ACHN (cell line): ENCODE measurements around the gene ERVK3-1.
"Not testable (repeated sequence)": the region's sequence is repeated elsewhere in the genome, so short reads cannot be mapped to it uniquely, and the experiment has no call there.

Source experiments
- DNase-seq: peaks from one replicate; pipeline ENCODE4 v3.0.0-alpha.2; 2015
- in situ Hi-C: cut with HindIII; loops from 2 replicates; pipeline ENCODE4 v1.10.0; 2017; ENCODE audit warnings: low sequenced_read_pairs, low pct_ligation_motif_present, low pct_unique_long_range_greater_than_20kb

Gene ERVK3-1

GRCh38 chr19:58335630-58336029 lies 30.5 kb downstream of the ERVK3-1 start:
- DNase-seq, result no peak
- in situ Hi-C loops, result no loop called here

GRCh38 chr19:58336216-58336615 lies 31.0 kb downstream of the ERVK3-1 start:
- in situ Hi-C loops, result no loop called here
- DNase-seq, result no peak

GRCh38 chr19:58336820-58337219 lies 31.6 kb downstream of the ERVK3-1 start:
- in situ Hi-C loops, result no loop called here
- DNase-seq, result no peak

GRCh38 chr19:58338336-58338735 lies 33.2 kb downstream of the ERVK3-1 start:
- in situ Hi-C loops, result no loop called here
- DNase-seq, result no peak

- in situ Hi-C loops, result no loop called here
- DNase-seq, result no peak
Observed at GRCh38 chr19:58338825-58339558, 33.8 kb downstream of the ERVK3-1 start.

GRCh38 chr19:58345558-58345957 lies 40.4 kb downstream of the ERVK3-1 start:
- in situ Hi-C loops, result no loop called here
- no peak for DNase-seq

GRCh38 chr19:58346961-58347929 lies 42.1 kb downstream of the ERVK3-1 start:
- DNase-seq, result peak; percentile 12
- in situ Hi-C loops, result no loop called here

- in situ Hi-C loops, DNase-seq: not testable (repeated sequence)
Observed at GRCh38 chr19:58348080-58348479, 42.9 kb downstream of the ERVK3-1 start.

- in situ Hi-C loops, result no loop called here
- no peak for DNase-seq
Observed at GRCh38 chr19:58349590-58349989, 44.4 kb downstream of the ERVK3-1 start.

- DNase-seq, result no peak
- in situ Hi-C loops, result no loop called here
Observed at GRCh38 chr19:58350001-58350861, 45.1 kb downstream of the ERVK3-1 start.

- no peak for DNase-seq
- in situ Hi-C loops, result no loop called here
Observed at GRCh38 chr19:58350871-58351557, 45.8 kb downstream of the ERVK3-1 start.

- no peak for DNase-seq
- in situ Hi-C loops, result no loop called here
Observed at GRCh38 chr19:58351558-58351878, 46.3 kb downstream of the ERVK3-1 start.

- DNase-seq, result no peak
- in situ Hi-C loops, result no loop called here
Observed at GRCh38 chr19:58351990-58352755, 47.0 kb downstream of the ERVK3-1 start.

- in situ Hi-C loops, result no loop called here
- DNase-seq, result no peak
Observed at GRCh38 chr19:58352760-58353671, 47.8 kb downstream of the ERVK3-1 start, which contains the start of gene A1BG. A1BG (minus strand) TSS chr19:58353492; CDS start chr19:58353437, 55 bp downstream.

GRCh38 chr19:58353717-58354477 lies 48.7 kb downstream of the ERVK3-1 start:
- no peak for DNase-seq
- in situ Hi-C loops, result no loop called here

GRCh38 chr19:58354478-58355030 lies 49.4 kb downstream of the ERVK3-1 start:
- in situ Hi-C loops, result no loop called here
- no peak for DNase-seq
